Stimulated activated CD8-positive, alpha-beta memory T cell treated with anti-CD3 and anti-CD28 coated beads, Interleukin-15, amount 100 ng/mL, for 24 hours (primary cell): ENCODE data around the gene PHF11.
A peak's percentile ranks its signal among the peaks of the same experiment; 100 is the strongest.
"Not testable (repeated sequence)": the region's sequence is repeated elsewhere in the genome, so short reads cannot be mapped to it uniquely, and the experiment has no call there.

ENCODE experiments used
- DNase-seq: peaks from one replicate; pipeline ENCODE4 v3.0.0-alpha.2; 2020; ENCODE audit warnings: low read depth

PHF11 gene

GRCh38 chr13:49495783-49496762, at the start of gene PHF11:
PHF11 (plus strand) TSS chr13:49495953; CDS start chr13:49496002, 49 bp downstream.
- DNase-seq: peak; percentile 69

GRCh38 chr13:49446473-49446872, 49.3 kb upstream of the PHF11 start:
- no peak for DNase-seq

GRCh38 chr13:49448753-49449152, 47.0 kb upstream of the PHF11 start:
- no peak for DNase-seq

GRCh38 chr13:49450105-49450819, 45.5 kb upstream of the PHF11 start:
- DNase-seq: no peak

GRCh38 chr13:49452725-49453457, 42.9 kb upstream of the PHF11 start:
- no peak for DNase-seq

GRCh38 chr13:49453465-49453864, 42.3 kb upstream of the PHF11 start:
- no peak for DNase-seq

GRCh38 chr13:49454388-49455006, 41.3 kb upstream of the PHF11 start:
- no peak for DNase-seq

- no peak for DNase-seq
Observed at GRCh38 chr13:49455007-49455398, 40.8 kb upstream of the PHF11 start.

- no peak for DNase-seq
Observed at GRCh38 chr13:49456156-49456555, 39.6 kb upstream of the PHF11 start.

GRCh38 chr13:49457221-49457620, 38.5 kb upstream of the PHF11 start:
- DNase-seq: no peak

GRCh38 chr13:49459580-49459979, 36.2 kb upstream of the PHF11 start:
- DNase-seq: no peak

GRCh38 chr13:49464085-49464484, 31.7 kb upstream of the PHF11 start:
- no peak for DNase-seq

- DNase-seq: no peak
Observed at GRCh38 chr13:49464621-49465325, 31.0 kb upstream of the PHF11 start.

- DNase-seq: no peak
Observed at GRCh38 chr13:49466292-49466838, 29.4 kb upstream of the PHF11 start.

GRCh38 chr13:49472186-49472585, 23.6 kb upstream of the PHF11 start:
- DNase-seq: no peak

GRCh38 chr13:49476529-49476928, 19.2 kb upstream of the PHF11 start:
- DNase-seq: no peak

- DNase-seq: no peak
Observed at GRCh38 chr13:49481788-49482187, 14.0 kb upstream of the PHF11 start.

GRCh38 chr13:49488563-49488962, 7.2 kb upstream of the PHF11 start:
- no peak for DNase-seq

- no peak for DNase-seq
Observed at GRCh38 chr13:49494645-49495044, 1.1 kb upstream of the PHF11 start.

GRCh38 chr13:49496837-49497236, 1.1 kb downstream of the PHF11 start:
- DNase-seq: not testable (repeated sequence)

GRCh38 chr13:49497272-49497671, 1.5 kb downstream of the PHF11 start:
- no peak for DNase-seq
